HG02938 (cell line): ENCODE data around the gene LARGE1.
A peak's percentile ranks its signal among the peaks of the same experiment; 100 is the strongest.
"Not testable (repeated sequence)": the region's sequence is repeated elsewhere in the genome, so short reads cannot be mapped to it uniquely, and the experiment has no call there.

ENCODE experiments used
- ATAC-seq: cut with Tn5 transposase; IDR thresholded peaks from one replicate; pipeline ENCODE4 v1.9.1; 2021; ENCODE audit warnings: mild to moderate bottlenecking, moderate library complexity; ENCODE audit not compliant: unreplicated experiment

LARGE1 gene

GRCh38 chr22:33510429-33510904 is 409.8 kb downstream of the LARGE1 start:
- ATAC-seq: no peak

GRCh38 chr22:33504941-33505625 is 415.2 kb downstream of the LARGE1 start:
- no peak for ATAC-seq

GRCh38 chr22:33496112-33496511 is 424.2 kb downstream of the LARGE1 start:
- no peak for ATAC-seq

- ATAC-seq: no peak
Observed at GRCh38 chr22:33493476-33494205, 426.6 kb downstream of the LARGE1 start.

GRCh38 chr22:33492210-33492651 is 428.0 kb downstream of the LARGE1 start:
- ATAC-seq: no peak

GRCh38 chr22:33487041-33487716 is 433.1 kb downstream of the LARGE1 start:
- ATAC-seq: no peak

- no peak for ATAC-seq
Observed at GRCh38 chr22:33481550-33481949, 438.7 kb downstream of the LARGE1 start.

GRCh38 chr22:33477120-33478111 is 442.9 kb downstream of the LARGE1 start:
- no peak for ATAC-seq

- no peak for ATAC-seq
Observed at GRCh38 chr22:33476716-33477115, 443.6 kb downstream of the LARGE1 start.

- no peak for ATAC-seq
Observed at GRCh38 chr22:33476206-33476605, 444.1 kb downstream of the LARGE1 start.

- no peak for ATAC-seq
Observed at GRCh38 chr22:33474587-33474986, 445.7 kb downstream of the LARGE1 start.

GRCh38 chr22:33472462-33473344 is 447.6 kb downstream of the LARGE1 start:
- peak; percentile 67 for ATAC-seq

- ATAC-seq: no peak
Observed at GRCh38 chr22:33470456-33470855, 449.8 kb downstream of the LARGE1 start.

GRCh38 chr22:33467620-33468095 is 452.6 kb downstream of the LARGE1 start:
- no peak for ATAC-seq

- ATAC-seq: no peak
Observed at GRCh38 chr22:33467080-33467479, 453.2 kb downstream of the LARGE1 start.

GRCh38 chr22:33465554-33465953 is 454.7 kb downstream of the LARGE1 start:
- no peak for ATAC-seq

GRCh38 chr22:33464698-33465097 is 455.6 kb downstream of the LARGE1 start:
- ATAC-seq: no peak

- no peak for ATAC-seq
Observed at GRCh38 chr22:33461698-33462434, 458.4 kb downstream of the LARGE1 start.

- not testable (repeated sequence) for ATAC-seq
Observed at GRCh38 chr22:33461245-33461644, 459.0 kb downstream of the LARGE1 start.
